Muscle layer of colon (tissue), 2 donors: Measurements from ENCODE around the gene SP100.

Experiments
- H3K27ac ChIP-seq: one replicate; pipeline ENCODE4 v1.7.0; 2013; ENCODE audit warnings: low read depth, mild to moderate bottlenecking, low read length, moderate library complexity
- H3K27me3 ChIP-seq, 2 donors: one replicate each; pipeline ENCODE4 v1.7.0; 2013; ENCODE audit warnings: low read length in 2 of 2, mild to moderate bottlenecking in 2 of 2; ENCODE audit not compliant: insufficient read depth in 2 of 2, control insufficient read depth in 1 of 2
- H3K36me3 ChIP-seq: one replicate; pipeline ENCODE4 v1.7.0; 2013; ENCODE audit warnings: mild to moderate bottlenecking, low read length; ENCODE audit not compliant: insufficient read depth
- H3K4me1 ChIP-seq: one replicate; pipeline ENCODE4 v1.7.0; 2013; ENCODE audit warnings: mild to moderate bottlenecking, low read length; ENCODE audit not compliant: insufficient read depth
- H3K4me3 ChIP-seq, 2 donors: one replicate each; pipeline ENCODE4 v1.7.0; 2013; ENCODE audit warnings: low read length in 2 of 2, low read depth in 1 of 2, mild to moderate bottlenecking in 1 of 2, moderate library complexity in 1 of 2
- H3K9ac ChIP-seq: one replicate; pipeline ENCODE4 v1.7.0; 2013; ENCODE audit warnings: low read length
- H3K9me3 ChIP-seq: one replicate; pipeline ENCODE4 v1.7.0; 2013; ENCODE audit warnings: mild to moderate bottlenecking, low read length
- donor health status: abdominal sarcoma.
- donor health status: Adenocarcinoma of cecum.

The SP100 gene

GRCh38 chr2:230564805-230565779 lies 149.1 kb downstream of the SP100 start:
- Histone ChIP-seq H3K4me1 (no peaks in the 10 kb centered on the region), H3K27ac (no peak overlapping the region), H3K27me3 (no peaks in the 10 kb centered on the region), H3K4me3 (no peak overlapping the region), H3K9ac (no peak overlapping the region), H3K36me3 (no peaks in the 10 kb centered on the region), H3K9me3 (no peaks in the 10 kb centered on the region)

- Histone ChIP-seq H3K4me3 (no peak overlapping the region), H3K9me3 (no peaks in the 10 kb centered on the region), H3K9ac (no peak overlapping the region)
Measured at GRCh38 chr2:230569298-230569697, 153.3 kb downstream of the SP100 start.

GRCh38 chr2:230570987-230571386 lies 155.0 kb downstream of the SP100 start:
- H3K4me1 ChIP-seq, result no peaks in the 10 kb centered on the region
- no peaks in the 10 kb centered on the region for H3K9me3 ChIP-seq
- H3K27ac ChIP-seq, result no peak overlapping the region
- no peaks in the 10 kb centered on the region for H3K27me3 ChIP-seq
- no peak overlapping the region for H3K9ac ChIP-seq
- no peaks in the 10 kb centered on the region for H3K36me3 ChIP-seq
- H3K4me3 ChIP-seq, result no peak overlapping the region

More at GRCh38 chr2:230569298-230569697, 153.3 kb downstream of the SP100 start:
- Histone ChIP-seq H3K27ac (no peak overlapping the region), H3K36me3 (no peaks in the 10 kb centered on the region), H3K4me1 (no peaks in the 10 kb centered on the region), H3K27me3 (no peaks in the 10 kb centered on the region)

GRCh38 chr2:230575642-230576324 lies 159.8 kb downstream of the SP100 start:
- Histone ChIP-seq H3K36me3 (no peaks in the 10 kb centered on the region), H3K4me1 (no peaks in the 10 kb centered on the region), H3K4me3 (no peak overlapping the region), H3K27ac (no peak overlapping the region), H3K9me3 (no peaks in the 10 kb centered on the region), H3K27me3 (no peaks in the 10 kb centered on the region), H3K9ac (no peak overlapping the region)

GRCh38 chr2:230577114-230577513 lies 161.1 kb downstream of the SP100 start:
- Histone ChIP-seq H3K36me3 (no peaks in the 10 kb centered on the region), H3K4me1 (no peaks in the 10 kb centered on the region), H3K9me3 (no peaks in the 10 kb centered on the region), H3K27me3 (no peaks in the 10 kb centered on the region), H3K9ac (no peak overlapping the region), H3K4me3 (no peak overlapping the region), H3K27ac (no peak overlapping the region)

GRCh38 chr2:230578106-230578505 lies 162.1 kb downstream of the SP100 start:
- no peaks in the 10 kb centered on the region for H3K4me1 ChIP-seq
- no peak overlapping the region for H3K4me3 ChIP-seq
- no peaks in the 10 kb centered on the region for H3K9me3 ChIP-seq
- H3K27me3 ChIP-seq, result no peaks in the 10 kb centered on the region
- H3K27ac ChIP-seq, result no peak overlapping the region
- no peak overlapping the region for H3K9ac ChIP-seq
- no peaks in the 10 kb centered on the region for H3K36me3 ChIP-seq

- Histone ChIP-seq H3K4me3 (no peak overlapping the region), H3K36me3 (no peaks in the 10 kb centered on the region), H3K9ac (no peak overlapping the region), H3K27ac (no peak overlapping the region), H3K4me1 (no peaks in the 10 kb centered on the region), H3K27me3 (no peaks in the 10 kb centered on the region), H3K9me3 (no peaks in the 10 kb centered on the region)
Measured at GRCh38 chr2:230582851-230583283, 166.9 kb downstream of the SP100 start.

- H3K36me3 ChIP-seq, result no peaks in the 10 kb centered on the region
- H3K9ac ChIP-seq, result no peak overlapping the region
- H3K27me3 ChIP-seq, result no peaks in the 10 kb centered on the region
- H3K4me3 ChIP-seq, result no peak overlapping the region
- no peaks in the 10 kb centered on the region for H3K4me1 ChIP-seq
- no peak overlapping the region for H3K27ac ChIP-seq
- no peaks in the 10 kb centered on the region for H3K9me3 ChIP-seq
Measured at GRCh38 chr2:230583581-230583980, 167.6 kb downstream of the SP100 start.

GRCh38 chr2:230586328-230586982 lies 170.5 kb downstream of the SP100 start:
- no peak overlapping the region for H3K27ac ChIP-seq
- no peak overlapping the region for H3K9ac ChIP-seq
- no peaks in the 10 kb centered on the region for H3K27me3 ChIP-seq
- H3K9me3 ChIP-seq, result no peaks in the 10 kb centered on the region
- no peak overlapping the region for H3K4me3 ChIP-seq
- no peaks in the 10 kb centered on the region for H3K4me1 ChIP-seq
- H3K36me3 ChIP-seq, result no peaks in the 10 kb centered on the region

GRCh38 chr2:230589025-230589424 lies 173.0 kb downstream of the SP100 start:
- Histone ChIP-seq H3K27ac (no peak overlapping the region), H3K27me3 (no peaks in the 10 kb centered on the region), H3K4me1 (no peaks in the 10 kb centered on the region), H3K9me3 (no peaks in the 10 kb centered on the region), H3K36me3 (no peaks in the 10 kb centered on the region), H3K9ac (no peak overlapping the region), H3K4me3 (no peak overlapping the region)

GRCh38 chr2:230589497-230590015 lies 173.6 kb downstream of the SP100 start:
- Histone ChIP-seq H3K27me3 (no peaks in the 10 kb centered on the region), H3K27ac (no peak overlapping the region), H3K36me3 (no peaks in the 10 kb centered on the region), H3K9ac (no peak overlapping the region), H3K4me1 (no peaks in the 10 kb centered on the region), H3K9me3 (no peaks in the 10 kb centered on the region), H3K4me3 (no peak overlapping the region)
